GM20431 (cell line): ENCODE results near the gene FAT4.

ENCODE experiments used
- in situ Hi-C: fragments of 300-500 bp; cut with MseI, MboI; formaldehyde crosslinking; loops from one replicate; pipeline ENCODE4 v1.15.0; 2020; ENCODE audit warnings: low sequenced_read_pairs; ENCODE audit not compliant: unreplicated experiment

FAT4 gene, protein sequence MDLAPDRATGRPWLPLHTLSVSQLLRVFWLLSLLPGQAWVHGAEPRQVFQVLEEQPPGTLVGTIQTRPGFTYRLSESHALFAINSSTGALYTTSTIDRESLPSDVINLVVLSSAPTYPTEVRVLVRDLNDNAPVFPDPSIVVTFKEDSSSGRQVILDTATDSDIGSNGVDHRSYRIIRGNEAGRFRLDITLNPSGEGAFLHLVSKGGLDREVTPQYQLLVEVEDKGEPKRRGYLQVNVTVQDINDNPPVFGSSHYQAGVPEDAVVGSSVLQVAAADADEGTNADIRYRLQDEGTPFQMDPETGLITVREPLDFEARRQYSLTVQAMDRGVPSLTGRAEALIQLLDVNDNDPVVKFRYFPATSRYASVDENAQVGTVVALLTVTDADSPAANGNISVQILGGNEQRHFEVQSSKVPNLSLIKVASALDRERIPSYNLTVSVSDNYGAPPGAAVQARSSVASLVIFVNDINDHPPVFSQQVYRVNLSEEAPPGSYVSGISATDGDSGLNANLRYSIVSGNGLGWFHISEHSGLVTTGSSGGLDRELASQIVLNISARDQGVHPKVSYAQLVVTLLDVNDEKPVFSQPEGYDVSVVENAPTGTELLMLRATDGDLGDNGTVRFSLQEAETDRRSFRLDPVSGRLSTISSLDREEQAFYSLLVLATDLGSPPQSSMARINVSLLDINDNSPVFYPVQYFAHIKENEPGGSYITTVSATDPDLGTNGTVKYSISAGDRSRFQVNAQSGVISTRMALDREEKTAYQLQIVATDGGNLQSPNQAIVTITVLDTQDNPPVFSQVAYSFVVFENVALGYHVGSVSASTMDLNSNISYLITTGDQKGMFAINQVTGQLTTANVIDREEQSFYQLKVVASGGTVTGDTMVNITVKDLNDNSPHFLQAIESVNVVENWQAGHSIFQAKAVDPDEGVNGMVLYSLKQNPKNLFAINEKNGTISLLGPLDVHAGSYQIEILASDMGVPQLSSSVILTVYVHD (N-terminal part only)

DNA sequence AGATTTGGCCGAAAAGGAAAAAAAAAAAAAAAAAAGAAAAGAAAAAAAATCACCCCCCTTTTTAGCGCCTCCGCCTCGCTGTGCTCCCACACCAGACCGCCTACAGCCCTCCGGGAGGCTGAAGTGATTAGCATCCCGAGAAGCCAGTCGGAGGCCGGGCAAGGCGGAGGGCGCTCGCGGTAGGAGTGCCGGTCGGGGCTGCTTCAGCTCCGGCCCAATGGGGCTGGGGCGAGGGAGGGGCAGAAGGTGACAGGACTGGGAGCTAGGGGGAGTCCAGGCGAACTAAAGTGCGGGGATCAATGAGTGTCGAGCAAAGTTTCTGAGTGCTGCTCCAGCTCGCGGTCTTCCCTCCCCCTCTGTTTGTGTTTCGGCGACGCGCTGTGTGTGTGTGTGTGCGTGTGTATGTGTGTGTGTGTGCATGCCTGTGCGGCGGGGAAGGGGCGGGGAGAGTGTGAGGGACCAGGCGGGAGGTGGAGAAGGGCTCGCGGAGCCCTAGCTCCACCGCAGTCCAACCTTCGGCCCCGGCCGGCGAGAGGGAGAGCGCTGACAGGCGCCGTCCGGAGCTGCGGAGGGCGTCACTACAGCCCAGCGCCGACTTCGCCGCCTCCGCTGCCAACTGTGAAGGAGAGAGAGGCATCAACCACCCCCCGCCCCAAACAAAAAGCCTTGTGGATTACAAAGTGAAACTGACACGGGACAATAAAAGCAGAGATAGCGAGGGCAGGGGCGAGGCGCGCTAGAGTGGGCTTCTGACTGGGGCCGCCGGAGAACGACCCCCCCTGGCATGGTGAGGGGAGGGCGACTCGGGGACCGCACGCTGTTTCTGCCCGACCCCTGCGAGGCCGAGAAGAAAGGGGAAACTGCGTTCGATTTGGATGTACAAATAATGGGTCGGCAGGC is at the start of gene FAT4:
Gene FAT4, plus strand, starts transcription at position 280 of the 900 bp plus-strand sequence. CDS start 1,457 bp downstream, outside the sequence.
- in situ Hi-C loops, result loop anchor here (25.0 kb wide), 1 partner anchor 422 kb away; no protein-coding TSS in a partner anchor

DNA sequence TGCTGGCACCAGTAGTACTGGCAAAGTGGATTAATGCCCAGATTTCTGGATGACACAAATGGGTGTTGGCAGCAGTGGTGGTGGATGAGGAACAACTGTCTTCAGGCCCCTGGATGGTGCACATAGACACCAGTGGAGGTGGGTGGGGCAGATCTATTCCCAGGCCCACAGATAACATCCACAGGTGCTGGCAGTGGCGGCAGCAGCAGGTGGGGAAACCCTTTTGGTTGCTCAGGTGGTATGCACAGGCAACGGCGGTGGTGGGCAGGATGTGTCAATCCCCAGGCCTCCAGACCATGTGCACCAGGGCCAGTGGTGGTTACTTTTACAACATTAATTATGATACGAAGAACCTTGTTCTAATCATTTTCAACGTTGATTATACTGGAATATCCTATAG is 48.9 kb upstream of the FAT4 start:
- in situ Hi-C loops, result no loop called here

DNA sequence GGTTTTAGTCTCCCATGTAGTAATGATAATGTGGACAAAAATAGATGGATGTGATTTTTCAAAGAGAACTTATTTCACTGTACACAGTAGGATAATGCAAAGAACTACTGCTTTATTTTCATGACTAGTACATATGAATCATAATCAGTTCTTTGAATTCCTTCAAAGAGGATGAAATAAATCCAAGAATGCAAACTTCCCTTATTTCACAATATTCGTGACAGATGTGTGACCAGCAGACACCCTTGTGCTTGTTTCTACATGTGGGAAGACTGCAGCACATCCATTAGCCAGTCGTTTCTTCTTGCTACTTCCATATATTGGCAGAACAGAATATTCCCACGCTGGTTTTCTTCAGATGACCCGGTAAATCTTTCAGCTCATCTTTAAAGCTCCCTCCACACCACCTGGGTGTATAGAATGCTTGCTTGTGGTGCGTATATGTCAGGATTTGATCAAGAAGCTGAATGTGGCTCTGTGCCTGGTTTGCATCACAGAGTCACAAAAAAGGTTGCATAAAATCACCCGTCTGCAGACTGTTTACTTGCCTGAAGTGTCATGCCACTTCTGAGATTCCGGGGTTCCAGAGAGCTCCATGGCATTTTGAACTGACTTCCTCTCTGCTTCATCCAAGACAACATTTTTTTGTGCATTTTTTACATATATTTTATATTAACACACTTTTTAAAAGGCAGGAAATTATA is 47.7 kb upstream of the FAT4 start:
- in situ Hi-C loops, result no loop called here

DNA sequence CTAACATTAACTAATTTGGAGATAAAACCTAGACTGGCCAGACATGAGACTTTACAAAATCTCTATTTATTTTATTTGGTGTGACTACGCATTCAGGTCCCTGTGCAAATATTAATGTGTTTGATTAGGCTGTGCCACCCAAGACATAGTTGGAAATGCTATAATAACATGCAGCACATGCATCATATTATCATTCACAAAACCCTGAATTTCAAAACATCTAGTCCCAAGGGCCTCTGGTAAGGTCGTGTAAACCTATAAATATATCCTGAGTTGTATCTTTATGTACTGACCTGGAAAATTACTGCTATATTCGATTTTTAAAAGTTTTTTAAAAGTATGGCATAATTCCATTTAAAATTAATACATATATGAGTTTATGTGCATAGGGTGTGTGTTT is 47.1 kb upstream of the FAT4 start:
- in situ Hi-C loops, result no loop called here

DNA sequence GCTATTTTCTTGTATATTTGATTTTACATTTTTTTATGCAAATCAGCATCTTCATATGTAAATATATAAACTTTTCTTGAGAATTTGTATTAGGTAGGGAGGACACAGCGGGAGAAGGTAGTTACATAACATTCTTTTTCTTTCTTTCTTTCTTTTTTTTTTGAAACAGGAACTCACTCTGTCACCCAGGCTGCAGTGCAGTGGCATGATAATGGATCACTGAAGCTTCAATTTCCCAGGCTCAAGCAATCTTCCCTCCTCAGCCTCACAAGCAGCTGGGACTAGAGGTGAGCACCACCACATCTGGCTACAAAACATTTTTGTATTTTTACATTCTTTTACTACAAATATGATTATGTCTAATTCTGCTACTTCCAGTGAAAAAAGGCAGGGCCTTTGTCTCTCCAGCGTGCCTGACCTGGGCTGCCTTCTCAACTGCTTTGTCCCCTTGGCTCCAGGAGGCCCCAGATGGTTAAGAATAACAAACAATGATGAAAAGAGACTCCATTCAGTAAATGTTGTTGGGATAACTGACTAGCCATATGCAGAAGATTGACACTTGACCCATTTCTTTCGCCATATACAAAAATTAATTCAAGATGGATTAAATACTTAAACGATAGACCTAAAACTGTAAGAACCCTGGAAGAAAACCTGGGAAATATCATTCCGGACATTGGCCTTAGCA is 46.5 kb upstream of the FAT4 start:
- in situ Hi-C loops, result no loop called here

DNA sequence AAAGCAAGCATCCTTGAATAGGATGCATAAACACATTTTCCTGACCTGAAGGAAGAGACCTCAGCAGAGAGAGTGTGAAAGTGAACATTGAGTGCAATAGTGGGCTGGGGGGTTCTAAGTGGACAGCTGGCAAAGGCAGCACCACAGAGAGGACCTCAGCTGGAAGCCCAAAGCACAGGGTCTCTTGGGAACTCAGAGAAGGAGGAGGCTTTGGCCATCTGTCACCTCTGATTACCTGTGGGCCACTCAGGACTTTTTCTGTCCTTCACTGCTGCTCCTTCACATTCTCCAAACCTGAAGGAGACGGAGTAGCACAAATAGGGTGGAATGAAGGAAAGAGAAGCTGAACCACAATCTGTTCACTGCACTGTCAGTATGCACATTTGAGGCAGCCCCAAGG is 37.9 kb upstream of the FAT4 start:
- in situ Hi-C loops, result no loop called here

DNA sequence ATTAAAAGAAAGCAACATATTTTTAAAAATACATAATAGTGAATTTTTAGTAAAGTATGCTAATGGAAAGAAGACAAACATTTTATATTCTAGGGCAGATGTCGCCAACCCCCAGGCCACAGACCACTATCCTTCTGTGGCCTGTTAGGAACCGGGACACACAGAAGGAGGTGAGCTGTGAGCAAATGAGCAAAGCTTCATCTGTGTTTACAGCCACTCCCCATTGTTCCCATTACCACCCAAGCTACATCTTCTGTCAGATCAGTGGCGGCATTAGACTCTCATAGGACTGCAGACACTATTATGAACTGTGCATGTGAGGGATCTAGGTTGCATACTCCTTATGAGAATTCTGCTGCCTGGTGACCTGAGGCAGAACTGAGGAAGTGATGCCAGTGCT is 37.0 kb upstream of the FAT4 start:
- in situ Hi-C loops, result no loop called here

DNA sequence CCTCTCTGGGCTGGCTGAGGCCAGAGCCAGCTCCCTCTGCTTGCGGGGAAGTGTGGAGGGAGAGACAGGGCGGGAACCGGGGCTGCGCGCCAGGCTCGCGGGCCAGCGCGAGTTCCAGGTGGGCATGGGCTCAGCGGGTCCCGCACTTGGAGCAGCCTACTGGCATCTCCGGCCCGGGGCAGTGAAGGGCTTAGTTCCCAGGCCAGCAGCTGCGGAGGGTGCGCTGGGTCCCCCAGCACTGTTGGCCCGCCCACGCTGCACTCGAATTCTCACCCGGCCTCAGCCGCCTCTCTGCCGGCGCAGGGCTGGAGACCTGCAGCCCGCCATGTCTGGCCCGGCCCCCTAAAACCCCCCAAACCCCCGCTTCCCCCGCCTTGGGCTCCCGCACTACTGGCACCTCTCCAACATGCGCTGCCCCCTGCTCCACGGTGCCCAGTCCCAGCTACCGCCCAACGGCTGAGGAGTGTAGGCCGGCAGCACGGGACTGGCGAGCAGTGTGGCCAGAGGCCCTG is 33.8 kb upstream of the FAT4 start:
- in situ Hi-C loops, result no loop called here

DNA sequence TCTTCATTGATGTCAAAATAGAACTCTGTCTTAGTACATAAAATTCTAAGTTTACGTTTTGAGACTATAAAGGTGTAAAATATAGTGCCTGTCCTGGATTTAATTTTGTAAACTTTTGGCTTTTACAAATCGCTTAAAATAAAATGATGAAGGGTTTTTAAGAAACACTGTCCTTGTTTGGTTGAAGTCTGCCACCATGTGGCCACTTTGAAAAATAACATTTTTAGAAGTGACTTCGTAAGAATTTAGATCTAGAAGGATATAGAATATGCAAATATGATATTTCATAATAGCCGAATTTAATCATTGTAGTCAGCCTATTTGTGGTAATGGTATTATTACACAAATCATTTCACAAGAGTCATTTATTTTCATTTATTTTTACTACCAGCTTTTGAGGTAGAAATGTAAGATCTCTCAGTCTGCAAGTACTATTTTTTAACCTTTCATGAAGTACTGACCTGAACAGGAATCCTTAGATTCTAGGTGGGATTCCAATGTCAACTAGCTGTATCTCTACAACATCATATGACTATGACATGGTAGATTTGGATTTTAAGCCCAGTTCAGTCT is 31.0 kb upstream of the FAT4 start:
- in situ Hi-C loops, result no loop called here

DNA sequence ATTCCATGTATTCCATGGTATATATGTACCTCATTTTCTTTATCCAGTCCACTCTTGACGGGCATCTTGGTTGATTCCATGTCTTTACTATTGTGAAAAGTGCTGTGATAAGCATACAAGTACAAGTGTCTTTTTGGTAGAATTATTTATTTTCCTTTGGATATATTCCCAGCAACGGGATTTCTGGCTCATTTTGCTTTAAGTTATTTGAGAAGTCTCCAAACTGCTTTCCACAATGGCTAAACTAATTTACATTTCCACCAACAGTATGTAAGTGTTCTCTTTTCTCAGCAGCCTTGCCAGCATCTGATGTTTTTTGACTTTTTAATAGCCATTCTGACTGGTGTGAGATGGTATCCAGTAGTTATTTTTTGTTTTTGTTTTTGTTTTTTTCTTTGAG is 17.6 kb upstream of the FAT4 start:
- in situ Hi-C loops, result no loop called here

DNA sequence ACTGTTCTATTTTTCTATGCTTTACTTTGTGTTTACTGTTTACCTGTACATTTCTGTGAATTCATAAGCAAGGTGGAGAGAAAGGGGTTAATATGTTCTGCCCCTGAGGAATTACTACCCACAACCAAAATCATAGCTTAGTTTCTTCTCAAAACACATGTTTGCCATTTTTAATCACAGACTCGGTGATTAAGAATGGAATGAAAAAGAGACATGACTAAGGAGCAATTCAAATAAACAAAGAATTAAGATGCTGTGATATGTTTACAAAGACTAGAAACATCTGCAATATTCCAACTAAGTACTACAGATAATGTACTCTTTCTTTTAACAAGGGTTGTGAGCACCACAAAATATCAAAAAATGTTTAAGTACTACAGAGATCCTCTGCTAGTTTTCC is 11.7 kb upstream of the FAT4 start:
- in situ Hi-C loops, result loop anchor here (25.0 kb wide), 1 partner anchor 434 kb away; no protein-coding TSS in a partner anchor

DNA sequence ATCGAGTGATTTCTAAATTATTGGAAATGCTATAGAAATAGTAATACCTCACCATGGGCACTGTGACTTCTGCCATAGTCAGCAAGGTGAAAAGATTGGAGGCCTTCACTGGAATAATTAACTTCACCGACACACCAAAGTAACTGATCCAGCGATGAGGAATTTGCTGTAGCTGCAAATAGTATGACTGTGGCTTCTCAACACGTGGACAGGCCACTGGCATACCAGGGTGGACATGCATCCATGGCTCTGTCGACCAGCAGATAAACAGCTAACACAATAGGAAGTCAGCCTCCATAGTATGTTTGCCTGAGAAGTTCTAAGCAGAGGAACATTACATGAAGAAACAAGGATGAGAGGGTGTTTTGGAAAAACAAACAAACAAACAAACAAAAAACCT is 10.9 kb upstream of the FAT4 start:
- in situ Hi-C loops, result loop anchor here (25.0 kb wide), 1 partner anchor 433 kb away; no protein-coding TSS in a partner anchor

DNA sequence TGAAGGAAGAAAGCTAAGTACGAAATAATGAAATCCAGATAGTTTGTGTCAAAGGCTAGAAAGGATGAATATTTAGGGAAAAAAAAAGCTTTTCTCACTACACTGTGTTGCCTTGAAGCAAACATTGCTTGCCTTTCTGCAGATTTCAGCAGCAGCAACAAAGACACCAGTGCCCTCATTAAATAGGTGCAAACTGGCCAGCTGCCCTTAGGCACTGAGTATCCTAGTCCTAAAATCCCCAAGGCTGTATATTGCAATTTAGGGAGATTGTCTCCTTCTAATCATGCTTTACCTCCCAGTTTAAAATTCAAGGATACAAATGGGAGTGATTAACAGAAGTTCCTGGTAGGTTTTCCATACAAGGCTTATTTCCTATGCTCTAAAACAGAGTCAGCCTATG is 8.6 kb upstream of the FAT4 start:
- in situ Hi-C loops, result loop anchor here (25.0 kb wide), 1 partner anchor 431 kb away; no protein-coding TSS in a partner anchor

DNA sequence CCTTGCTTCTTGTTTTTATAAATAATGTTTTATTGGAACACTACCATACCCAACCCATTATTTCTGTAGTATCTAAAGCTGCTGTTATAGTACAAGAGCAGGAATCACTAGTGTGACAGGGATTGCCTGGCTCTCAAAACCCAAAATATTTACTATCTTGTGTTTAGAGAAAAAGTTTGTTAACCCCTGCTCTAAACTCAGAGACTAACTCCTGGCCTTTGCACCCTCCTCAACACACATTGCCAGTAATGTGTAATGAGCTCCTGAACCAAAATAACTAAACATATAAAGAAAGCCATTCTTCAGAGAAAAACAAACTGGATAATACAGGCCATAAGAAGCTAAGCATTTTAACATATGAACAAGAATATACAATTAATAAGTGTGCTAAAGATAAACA is 8.2 kb upstream of the FAT4 start:
- in situ Hi-C loops, result loop anchor here (25.0 kb wide), 1 partner anchor 431 kb away; no protein-coding TSS in a partner anchor

DNA sequence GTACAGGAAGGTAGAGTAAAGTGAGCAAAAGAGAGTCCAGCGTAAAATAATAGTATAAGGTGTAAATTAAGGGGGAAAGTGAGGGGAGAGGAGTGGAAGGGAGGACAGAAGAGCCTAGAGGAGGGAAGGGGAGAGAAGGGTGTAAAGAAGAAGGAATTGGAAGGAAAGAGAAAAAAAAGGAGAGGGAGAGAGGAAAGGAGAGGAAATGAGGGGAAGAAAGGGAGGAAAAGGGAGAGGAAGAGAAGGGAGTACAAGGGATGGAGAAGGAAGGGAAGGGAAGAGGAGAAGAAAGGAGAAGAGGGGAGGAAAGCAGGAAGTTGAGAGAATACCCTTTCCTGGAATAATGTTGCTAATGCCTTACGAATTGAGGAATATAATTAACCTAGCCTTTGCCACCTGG is 3.3 kb upstream of the FAT4 start:
- in situ Hi-C loops, result loop anchor here (25.0 kb wide), 1 partner anchor 426 kb away; no protein-coding TSS in a partner anchor

DNA sequence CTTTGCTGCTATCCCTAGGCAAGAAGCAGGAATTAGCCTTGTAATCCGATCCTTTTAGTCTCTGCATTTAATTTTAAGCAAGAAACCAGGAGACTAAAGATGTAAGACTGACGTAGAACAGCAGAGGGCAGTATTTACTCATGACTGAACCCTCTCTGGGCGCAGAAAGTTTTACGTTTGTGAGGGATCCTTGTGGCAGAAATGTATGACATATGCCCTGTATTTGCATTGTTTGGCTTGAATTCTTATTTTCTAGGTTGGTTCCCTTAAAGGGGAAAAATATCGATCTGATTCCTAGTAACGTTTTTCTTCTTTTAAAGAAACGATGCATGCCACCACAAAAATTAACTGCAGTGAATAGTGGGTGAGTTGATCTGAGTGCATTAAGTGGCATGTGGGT is 1.3 kb upstream of the FAT4 start:
- in situ Hi-C loops, result loop anchor here (25.0 kb wide), 1 partner anchor 424 kb away; no protein-coding TSS in a partner anchor

DNA sequence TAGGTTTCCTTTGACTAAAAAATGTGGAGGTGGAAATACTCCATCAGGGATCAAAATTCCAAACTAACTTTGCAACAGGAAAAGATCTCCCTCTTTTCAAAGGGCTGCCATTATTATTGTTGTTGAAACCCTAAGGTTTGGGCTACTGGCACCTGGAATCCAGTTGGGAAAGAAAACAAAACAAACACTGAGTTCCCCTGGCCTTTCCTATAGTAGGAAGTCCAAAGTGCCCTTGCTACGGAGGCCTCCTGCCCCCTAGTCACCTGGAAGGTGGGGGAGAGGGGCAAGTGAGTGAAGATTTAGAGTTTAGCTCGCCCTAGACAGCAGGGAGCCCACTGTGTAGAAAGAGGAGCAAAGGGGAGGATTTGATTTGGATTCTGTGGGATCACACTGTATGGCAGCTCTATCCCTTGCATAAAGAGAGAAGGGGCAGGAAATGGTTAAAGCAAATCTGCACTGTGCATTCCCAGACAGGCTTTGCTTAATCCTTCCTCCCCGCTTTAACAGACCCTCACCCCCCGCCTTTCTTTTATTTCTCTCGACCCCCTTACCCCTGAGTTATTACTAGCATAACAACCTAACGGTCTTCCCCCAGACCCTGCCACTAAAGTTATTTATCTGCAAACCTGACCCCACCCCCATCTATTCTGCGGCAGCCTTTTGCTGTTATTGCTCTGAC is 627 bp upstream of the FAT4 start:
- in situ Hi-C loops, result loop anchor here (25.0 kb wide), 1 partner anchor 423 kb away; no protein-coding TSS in a partner anchor
